Activated CD4-positive, alpha-beta T cell treated with anti-CD3 and anti-CD28 coated beads, Interleukin-2, amount 10 ng/mL, durations not matched to agents 7 days and 5 days (primary cell): ENCODE data around the gene GALNT12. TPM values are rescaled to one million over a fixed set of nuclear protein-coding genes. Genes with fewer than 3 reads are reported as not detected.

Experiments used
- CTCF ChIA-PET: fragments of 350-600 bp; sonication (Branson Sonifier 250); formaldehyde crosslinking; loops from one replicate; lab custom pipeline; 2021; ENCODE audit warnings: antibody characterized with exemption; lab: Charles Lee
- POLR2A ChIA-PET: fragments of 350-600 bp; sonication (Branson Sonifier 250); formaldehyde crosslinking; loops from one replicate; lab custom pipeline; 2021; ENCODE audit warnings: antibody characterized with exemption; lab: Charles Lee
- DNase-seq: peaks from one replicate; pipeline ENCODE4 v3.0.0-alpha.2; 2020
- H3K27ac Mint-ChIP-seq: one replicate; pipeline ENCODE4 v1.8.0; 2021; ENCODE audit warnings: mild to moderate bottlenecking, moderate library complexity, mixed read lengths
- H3K27me3 Mint-ChIP-seq: one replicate; pipeline ENCODE4 v1.8.0; 2021; ENCODE audit warnings: mixed read lengths
- H3K36me3 Mint-ChIP-seq: one replicate; pipeline ENCODE4 v1.8.0; 2021; ENCODE audit warnings: low read depth, mixed read lengths
- H3K4me1 Mint-ChIP-seq: one replicate; pipeline ENCODE4 v1.8.0; 2021; ENCODE audit warnings: mixed read lengths
- H3K4me3 Mint-ChIP-seq: one replicate; pipeline ENCODE4 v1.8.0; 2021; ENCODE audit warnings: mild to moderate bottlenecking, moderate library complexity, mixed read lengths
- H3K9me3 Mint-ChIP-seq: one replicate; pipeline ENCODE4 v1.8.0; 2021; ENCODE audit warnings: mixed read lengths
- total RNA-seq, 2 experiments: library from RNA; stranded (reverse); gene quantifications; one replicate each; pipeline ENCODE4 v1.2.3, GENCODE V29; 2021

The GALNT12 gene
- total RNA-seq, 2 experiments from 2014 or later, result 9.7 to 10.1 TPM

DNA sequence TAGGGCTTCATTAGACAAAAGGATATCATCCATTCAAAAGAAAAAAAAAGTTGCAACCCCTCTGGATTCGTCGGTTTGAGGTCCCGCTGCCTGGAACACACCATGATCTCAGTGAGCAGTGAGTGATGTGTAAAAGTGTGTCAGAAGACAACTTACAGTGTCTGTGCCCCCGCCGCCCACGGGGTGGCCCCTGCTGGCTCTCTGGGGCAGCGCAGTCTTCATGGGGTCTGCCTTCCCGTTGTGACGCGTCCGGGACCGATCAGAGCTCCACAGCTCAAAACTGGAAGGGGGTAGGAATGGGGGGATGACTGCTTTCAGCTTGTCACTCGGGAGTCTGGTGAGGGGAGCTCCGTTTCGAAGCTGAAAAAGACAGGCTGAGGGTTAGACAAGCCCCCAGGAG, 33.7 kb upstream of the GALNT12 start:
- H3K27me3 Mint-ChIP-seq, result no peaks in the 10 kb centered on the region
- H3K27ac Mint-ChIP-seq, result no peak overlapping the region
- no peak overlapping the region for H3K4me3 Mint-ChIP-seq
- ChIA-PET POLR2A (no interaction called here), CTCF (interaction anchor here (0.6 to 2.9 kb wide), 3 partner anchors 8 to 522 kb away, joined by 3 to 11 read pairs (median 3); no protein-coding TSS in a partner anchor)
- H3K9me3 Mint-ChIP-seq, result no peaks in the 10 kb centered on the region
- H3K36me3 Mint-ChIP-seq, result peaks cover 3% of the 10 kb centered on the region
- H3K4me1 Mint-ChIP-seq, result no peaks in the 10 kb centered on the region
- no peak for DNase-seq

DNA sequence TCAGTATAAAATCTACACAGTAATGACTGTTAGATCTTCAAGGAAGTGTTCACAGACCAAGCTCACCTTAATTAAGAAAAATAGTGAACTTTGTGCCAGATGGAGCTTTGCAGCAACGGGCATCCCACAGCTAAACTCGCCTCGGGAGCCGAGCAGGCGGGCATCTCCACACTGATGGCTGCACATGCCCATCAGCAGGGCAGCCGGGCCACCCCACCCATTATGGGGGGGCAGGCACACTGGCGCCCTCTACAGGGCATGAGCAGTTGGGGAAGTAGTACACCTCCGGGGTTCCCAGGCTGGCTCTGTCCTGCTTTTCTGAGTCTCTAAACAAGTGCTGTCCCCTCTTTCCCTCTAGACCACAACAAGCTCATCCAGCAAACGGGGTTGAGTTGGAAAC, 32.7 kb upstream of the GALNT12 start:
- DNase-seq, result peak; percentile 27
- Mint-ChIP-seq H3K4me1 (no peaks in the 10 kb centered on the region), H3K27me3 (no peaks in the 10 kb centered on the region), H3K9me3 (no peaks in the 10 kb centered on the region), H3K36me3 (peaks cover 3% of the 10 kb centered on the region), H3K27ac (no peak overlapping the region), H3K4me3 (no peak overlapping the region)
- ChIA-PET POLR2A (interaction anchor here (0.6 kb wide), 1 partner anchor 53 kb away, joined by 3 read pairs; no protein-coding TSS in a partner anchor), CTCF (interaction anchor here (1.2 to 2.9 kb wide), 6 partner anchors 9 to 793 kb away, joined by 3 to 11 read pairs (median 4); no protein-coding TSS in a partner anchor)

DNA sequence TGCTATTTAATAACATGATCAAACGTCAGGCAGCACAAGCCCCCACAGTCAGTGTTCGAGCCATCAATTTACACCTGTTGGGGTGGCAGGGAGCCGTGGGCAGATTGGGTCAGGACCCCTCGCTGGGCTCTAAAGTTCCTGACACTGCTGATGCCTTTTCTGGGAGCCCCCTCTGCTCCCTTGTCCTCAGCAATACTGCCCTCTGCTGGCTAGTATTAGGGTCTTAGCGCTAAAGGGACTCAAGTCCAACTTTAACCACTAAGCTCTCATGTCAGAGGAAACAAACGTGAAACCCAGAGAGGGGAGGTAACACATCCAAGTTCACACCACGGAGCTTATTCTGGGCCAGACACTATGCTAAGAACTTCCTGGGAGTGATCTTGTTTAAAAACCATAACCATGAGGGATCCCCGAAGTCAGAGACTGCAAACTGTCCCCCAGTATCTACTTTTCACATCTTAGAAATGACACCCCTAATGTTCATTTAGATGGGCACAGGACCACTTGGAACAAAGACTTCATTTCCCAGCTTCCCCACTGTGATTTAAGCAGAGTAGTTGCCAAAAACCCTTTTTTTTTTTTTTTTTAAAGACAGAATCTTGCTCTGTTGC, 31.5 kb upstream of the GALNT12 start:
- no peak overlapping the region for H3K27ac Mint-ChIP-seq
- DNase-seq, result peak; percentile 64
- no peak overlapping the region for H3K4me3 Mint-ChIP-seq
- CTCF ChIA-PET, result interaction anchor here (0.6 to 2.9 kb wide), 7 partner anchors 10 to 794 kb away, joined by 3 to 11 read pairs (median 4); partner anchors contain the start of gene ANKS6
- no peaks in the 10 kb centered on the region for H3K9me3 Mint-ChIP-seq
- H3K4me1 Mint-ChIP-seq, result no peaks in the 10 kb centered on the region
- no peaks in the 10 kb centered on the region for H3K27me3 Mint-ChIP-seq
- POLR2A ChIA-PET, result no interaction called here
- H3K36me3 Mint-ChIP-seq, result peaks cover 2% of the 10 kb centered on the region

DNA sequence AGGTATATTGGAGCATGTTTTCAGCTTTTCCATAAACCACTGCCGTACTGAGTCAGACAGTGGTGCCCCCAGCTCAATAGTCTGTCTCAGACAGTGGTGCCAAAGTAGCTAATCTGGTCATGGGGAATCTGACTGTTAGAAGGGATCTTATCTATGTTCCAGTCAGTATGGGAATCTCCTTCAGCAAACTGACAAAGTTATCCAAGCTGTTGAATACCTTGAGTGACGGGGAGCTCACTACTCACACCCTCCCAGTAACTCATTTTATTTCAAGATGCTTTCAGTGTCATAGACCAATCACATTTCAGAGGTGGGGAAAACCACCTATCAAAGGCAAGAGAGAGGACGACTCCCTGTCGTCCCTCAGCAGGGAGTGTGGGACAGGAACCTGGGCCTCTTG, 29.9 kb upstream of the GALNT12 start:
- Mint-ChIP-seq H3K27ac (no peak overlapping the region), H3K27me3 (no peaks in the 10 kb centered on the region), H3K4me1 (no peaks in the 10 kb centered on the region), H3K36me3 (no peaks in the 10 kb centered on the region), H3K9me3 (no peaks in the 10 kb centered on the region), H3K4me3 (no peak overlapping the region)
- DNase-seq, result no peak
- POLR2A ChIA-PET, result no interaction called here
- CTCF ChIA-PET, result interaction anchor here (1.3 kb wide), 1 partner anchor 11 kb away, joined by 3 read pairs; no protein-coding TSS in a partner anchor

DNA sequence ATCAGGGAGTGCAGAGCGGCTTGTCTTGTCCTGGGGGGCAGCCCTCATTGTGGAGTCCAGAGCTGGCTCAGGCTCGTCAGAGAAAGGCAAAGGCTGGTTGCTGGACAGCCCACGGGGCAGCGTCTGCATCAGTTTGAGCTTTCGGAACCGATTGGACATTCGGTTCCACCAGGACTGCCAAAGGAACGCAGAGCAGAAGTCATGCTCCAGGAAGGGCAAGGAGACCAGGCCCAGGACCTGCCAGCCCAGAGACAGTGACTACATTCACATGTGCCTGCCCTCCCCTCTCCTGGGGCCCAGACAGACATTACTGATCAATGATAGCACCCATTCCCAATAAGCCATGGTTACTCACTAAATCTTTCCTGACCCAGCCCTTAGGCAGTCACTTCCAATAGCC, 29.2 kb upstream of the GALNT12 start:
- Mint-ChIP-seq H3K4me1 (no peaks in the 10 kb centered on the region), H3K27me3 (no peaks in the 10 kb centered on the region), H3K9me3 (no peaks in the 10 kb centered on the region), H3K27ac (no peak overlapping the region), H3K4me3 (no peak overlapping the region), H3K36me3 (no peaks in the 10 kb centered on the region)
- CTCF ChIA-PET, result interaction anchor here (1.3 kb wide), 1 partner anchor 12 kb away, joined by 3 read pairs; no protein-coding TSS in a partner anchor
- POLR2A ChIA-PET, result no interaction called here
- no peak for DNase-seq

DNA sequence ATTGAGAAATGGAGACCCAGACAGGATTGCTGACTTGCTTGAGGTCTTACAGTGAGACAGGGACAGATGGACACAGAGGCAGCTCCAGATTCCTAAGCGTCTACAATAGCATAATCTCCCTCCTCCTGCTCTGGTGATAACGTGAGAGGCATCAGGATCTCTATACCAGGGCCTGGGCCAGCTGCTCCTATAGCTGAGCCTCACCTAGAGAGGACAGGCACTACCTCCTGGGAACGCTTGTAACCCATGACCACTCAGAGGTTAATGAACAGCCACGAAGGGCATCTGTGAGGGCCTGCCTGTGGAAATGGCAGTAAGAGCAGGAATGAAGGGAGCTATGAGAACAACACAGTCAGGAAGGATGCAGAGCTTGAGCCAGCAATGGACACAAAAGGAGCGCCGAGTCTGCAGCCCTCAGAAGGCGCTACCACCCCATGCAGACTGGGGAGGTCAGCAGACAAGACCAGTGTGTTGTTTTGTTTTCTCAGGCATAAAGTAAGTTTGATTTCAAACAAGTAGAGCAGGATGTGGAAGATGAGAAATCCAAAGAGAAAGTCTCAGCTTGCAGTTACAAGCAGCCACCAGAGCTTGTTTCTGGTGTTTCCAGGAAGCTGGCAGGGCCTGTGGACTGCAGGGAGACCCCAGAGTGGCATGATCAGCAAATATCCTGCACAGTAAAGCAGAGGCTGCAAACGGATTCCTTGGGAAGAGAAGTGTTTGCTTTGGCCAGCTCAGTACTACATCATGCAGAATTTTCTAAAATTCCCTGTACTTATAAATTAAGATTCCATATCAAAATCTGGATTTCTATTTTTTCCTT, 28.5 kb upstream of the GALNT12 start:
- Mint-ChIP-seq H3K27me3 (no peaks in the 10 kb centered on the region), H3K9me3 (no peaks in the 10 kb centered on the region), H3K4me3 (no peak overlapping the region), H3K36me3 (no peaks in the 10 kb centered on the region), H3K27ac (no peak overlapping the region), H3K4me1 (no peaks in the 10 kb centered on the region)
- POLR2A ChIA-PET, result no interaction called here
- CTCF ChIA-PET, result interaction anchor here (1.2 kb wide), 1 partner anchor 46 kb away, joined by 5 read pairs; no protein-coding TSS in a partner anchor
- DNase-seq, result no peak

DNA sequence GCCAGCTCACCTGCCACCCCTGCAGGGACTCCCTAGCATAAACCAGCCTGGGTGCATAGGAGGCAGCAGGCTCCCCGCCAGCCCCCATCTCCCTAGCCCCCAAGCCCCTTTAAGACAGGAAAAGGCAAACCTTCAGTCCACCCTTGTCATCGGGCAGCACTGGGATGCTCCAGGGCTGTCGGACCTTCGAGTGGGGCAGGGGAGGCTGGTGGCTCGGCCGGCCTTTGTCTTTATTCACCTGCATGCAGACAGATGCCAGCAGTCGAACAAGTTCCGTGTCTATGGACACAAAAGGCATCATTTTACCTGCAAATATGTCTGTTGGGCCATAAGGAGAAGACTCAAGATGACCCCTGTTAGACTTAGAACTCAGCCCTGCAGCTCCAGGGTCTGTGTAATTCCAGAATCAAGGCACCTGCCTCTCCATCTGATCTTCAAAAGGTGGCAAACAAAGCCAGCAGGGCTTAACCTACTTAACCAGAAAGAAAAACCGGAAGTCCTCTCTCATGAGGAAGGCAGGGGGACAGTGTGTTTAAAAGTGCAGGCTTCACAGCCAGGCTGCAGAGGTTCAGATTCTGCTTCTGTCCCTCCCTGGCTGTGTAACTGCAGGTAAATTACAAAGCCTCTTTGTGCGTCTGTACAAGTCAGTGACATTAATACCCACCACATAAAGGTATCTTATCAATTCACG, 27.3 kb upstream of the GALNT12 start:
- H3K4me1 Mint-ChIP-seq, result no peaks in the 10 kb centered on the region
- H3K4me3 Mint-ChIP-seq, result no peak overlapping the region
- H3K27ac Mint-ChIP-seq, result no peak overlapping the region
- ChIA-PET CTCF (interaction anchor here (1.2 kb wide), 1 partner anchor 45 kb away, joined by 5 read pairs; no protein-coding TSS in a partner anchor), POLR2A (no interaction called here)
- no peaks in the 10 kb centered on the region for H3K9me3 Mint-ChIP-seq
- H3K27me3 Mint-ChIP-seq, result no peaks in the 10 kb centered on the region
- H3K36me3 Mint-ChIP-seq, result no peaks in the 10 kb centered on the region
- no peak for DNase-seq

DNA sequence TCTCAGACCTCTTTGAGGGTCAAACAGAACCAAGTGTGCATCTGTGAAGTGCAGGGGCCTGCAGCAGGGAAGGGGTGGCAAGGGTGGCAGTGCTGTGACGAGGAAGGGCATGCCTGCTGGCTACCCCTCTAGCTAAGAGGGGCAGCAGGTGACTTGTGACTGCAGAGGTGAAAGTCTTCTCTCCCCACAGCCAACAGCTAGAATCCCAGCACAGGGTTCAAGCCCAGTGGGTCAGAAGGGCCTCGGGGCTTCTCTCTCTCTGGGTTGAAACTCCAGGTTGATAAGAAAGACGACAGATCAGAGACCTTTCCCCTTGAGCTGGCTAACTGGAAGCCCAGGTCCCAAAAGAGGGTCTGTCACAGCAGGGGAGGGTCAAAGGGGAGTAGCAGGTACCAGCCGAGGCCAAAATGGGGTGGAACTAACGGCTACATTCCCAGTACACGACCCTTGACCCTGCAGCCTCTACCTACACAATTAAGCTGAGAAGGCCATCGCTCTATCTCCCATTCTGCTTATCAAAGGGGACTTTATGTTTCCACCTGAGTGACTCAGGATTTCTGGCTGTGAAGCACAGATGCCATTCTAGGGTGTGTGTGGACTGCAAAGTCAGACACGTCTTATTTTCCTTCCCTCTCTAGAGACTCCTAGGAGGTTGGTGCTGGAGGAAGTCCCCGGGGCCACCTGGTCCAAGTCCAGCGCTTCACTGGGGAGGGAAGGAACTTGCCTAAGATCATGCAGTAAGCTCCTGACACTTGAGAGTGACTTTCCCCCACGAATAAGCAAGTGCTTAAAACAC, 25.7 kb upstream of the GALNT12 start:
- no peaks in the 10 kb centered on the region for H3K9me3 Mint-ChIP-seq

DNA sequence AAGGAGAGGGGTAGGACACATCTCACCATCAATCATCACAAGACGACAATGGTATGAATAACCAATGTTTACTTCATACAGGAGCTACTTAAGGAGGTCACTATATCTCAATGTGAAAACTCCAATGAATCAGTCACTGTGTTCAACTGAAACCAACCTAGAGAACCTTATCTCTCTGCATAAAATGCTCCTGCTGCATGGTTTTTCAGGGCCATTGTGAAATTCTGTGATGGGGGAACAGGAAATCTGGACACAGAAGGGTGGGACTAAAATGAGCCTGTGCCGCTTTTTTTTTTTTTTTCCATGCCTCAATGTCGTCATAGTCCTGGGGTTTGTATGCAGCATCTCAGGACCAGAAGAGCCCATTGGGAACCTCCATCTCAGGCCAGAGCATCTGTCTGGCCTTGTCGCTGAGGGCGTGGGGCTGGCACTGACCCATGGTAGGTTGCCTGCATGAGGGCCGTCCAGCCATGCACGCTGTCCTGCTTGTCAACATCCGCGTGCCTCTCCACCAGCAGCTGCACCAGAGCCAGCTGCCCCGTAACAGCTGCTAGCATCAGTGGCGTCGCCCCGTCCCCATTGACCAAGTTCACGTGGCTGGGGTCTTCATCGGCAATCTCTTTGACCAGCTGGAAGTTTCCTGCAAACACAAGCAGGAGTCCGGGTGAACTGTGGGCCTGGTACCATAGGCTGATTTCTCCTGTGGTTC, 23.8 kb upstream of the GALNT12 start:
- POLR2A ChIA-PET, result no interaction called here
- no peaks in the 10 kb centered on the region for H3K4me1 Mint-ChIP-seq
- no peak overlapping the region for H3K4me3 Mint-ChIP-seq
- no peaks in the 10 kb centered on the region for H3K27me3 Mint-ChIP-seq
- H3K36me3 Mint-ChIP-seq, result no peaks in the 10 kb centered on the region
- H3K27ac Mint-ChIP-seq, result no peak overlapping the region
- H3K9me3 Mint-ChIP-seq, result no peaks in the 10 kb centered on the region
- no peak for DNase-seq
- CTCF ChIA-PET, result interaction anchor here (1.4 kb wide), 1 partner anchor 10 kb away, joined by 3 read pairs; no protein-coding TSS in a partner anchor

More for the DNA sequence above, 25.7 kb upstream of the GALNT12 start:
- CTCF ChIA-PET, result no interaction called here
- Mint-ChIP-seq H3K27me3 (no peaks in the 10 kb centered on the region), H3K36me3 (no peaks in the 10 kb centered on the region), H3K4me1 (no peaks in the 10 kb centered on the region), H3K4me3 (no peak overlapping the region), H3K27ac (no peak overlapping the region)
- DNase-seq, result no peak
- POLR2A ChIA-PET, result no interaction called here

DNA sequence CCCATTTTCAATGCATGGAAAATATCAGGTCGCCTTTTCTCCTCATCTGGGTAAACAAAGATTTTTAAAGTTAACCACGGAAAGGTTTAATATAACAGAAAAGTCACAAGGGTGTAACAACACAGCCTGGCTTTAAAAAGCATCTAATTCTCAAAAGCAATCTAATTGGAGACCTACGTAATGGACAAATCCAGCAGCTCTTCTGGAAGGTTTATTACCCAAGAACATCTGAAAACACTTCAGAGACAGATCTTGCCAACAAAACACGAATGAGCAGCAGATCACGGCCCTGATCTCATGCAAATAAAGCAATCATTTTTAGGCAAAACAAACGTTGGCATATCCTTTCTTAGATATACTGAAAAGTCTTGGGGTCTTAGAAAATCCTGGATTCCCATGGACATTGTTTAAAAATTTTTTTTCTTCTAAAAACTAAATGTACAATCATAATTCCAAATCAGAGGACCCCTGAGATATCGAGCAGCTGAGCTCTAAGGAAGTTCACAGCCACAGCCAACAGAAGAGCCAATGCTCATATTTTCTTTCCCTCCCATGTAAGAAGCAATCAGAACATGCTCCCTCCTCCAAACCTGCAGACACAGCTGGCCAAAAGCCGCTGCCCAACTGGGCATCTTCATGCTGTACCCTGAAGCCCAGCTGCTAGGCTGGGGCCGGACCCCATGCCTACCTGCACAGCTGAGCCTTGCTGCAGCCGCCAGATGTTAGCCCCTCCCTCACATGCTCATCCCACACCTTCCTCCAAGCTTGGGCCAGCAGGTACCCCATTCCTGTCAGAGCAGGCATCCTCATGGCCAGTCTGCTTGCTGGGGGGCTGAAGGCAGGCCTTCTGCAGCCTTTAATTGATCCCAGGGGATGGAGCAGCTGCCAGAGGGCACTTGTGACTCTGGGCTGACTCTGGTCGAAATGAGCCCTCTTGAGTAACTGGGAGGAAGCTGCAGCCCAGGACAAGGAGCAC, 22.4 kb upstream of the GALNT12 start:
- H3K27ac Mint-ChIP-seq, result no peak overlapping the region
- ChIA-PET POLR2A (interaction anchor here (0.6 kb wide), 1 partner anchor 36 kb away, joined by 3 read pairs; no protein-coding TSS in a partner anchor), CTCF (interaction anchor here (1.5 kb wide), 1 partner anchor 470 kb away, joined by 3 read pairs; no protein-coding TSS in a partner anchor)
- no peaks in the 10 kb centered on the region for H3K4me1 Mint-ChIP-seq
- H3K9me3 Mint-ChIP-seq, result no peaks in the 10 kb centered on the region
- no peak overlapping the region for H3K4me3 Mint-ChIP-seq
- no peaks in the 10 kb centered on the region for H3K27me3 Mint-ChIP-seq
- no peak for DNase-seq
- H3K36me3 Mint-ChIP-seq, result no peaks in the 10 kb centered on the region
